HG02943 (cell line): Measurements from ENCODE around the gene TP53BP2.

Source experiments
- ATAC-seq: cut with Tn5 transposase; IDR thresholded peaks from one replicate; pipeline ENCODE4 v1.9.1; 2021; ENCODE audit warnings: mild to moderate bottlenecking, low read depth, moderate library complexity; ENCODE audit not compliant: unreplicated experiment

TP53BP2 gene

GRCh38 chr1:223729906-223730305, 115.8 kb downstream of the TP53BP2 start:
- ATAC-seq, result no peak
